Trophoblast cell (in vitro differentiated cells and primary cell): ENCODE results near the gene MTERF4.

Source experiments
- DNase-seq, 2 donors: peaks; one replicate each; pipeline ENCODE4 v3.0.0-alpha.2; 2016
- H2AFZ ChIP-seq: 2 replicates; pipeline ENCODE4 v1.6.1; 2013; ENCODE audit warnings: low read length, moderate library complexity, mild to moderate bottlenecking; ENCODE audit not compliant: insufficient read depth, poor library complexity
- H2AK5ac ChIP-seq: 2 replicates; pipeline ENCODE4 v1.6.1; 2013; ENCODE audit warnings: mild to moderate bottlenecking, low read length
- H2BK120ac ChIP-seq: 2 replicates; pipeline ENCODE4 v1.6.1; 2013; ENCODE audit warnings: low read length, mild to moderate bottlenecking, moderate library complexity; ENCODE audit not compliant: insufficient read depth, poor library complexity
- H2BK12ac ChIP-seq: 2 replicates; pipeline ENCODE4 v1.6.1; 2013; ENCODE audit warnings: mild to moderate bottlenecking, low read length, moderate library complexity
- H2BK5ac ChIP-seq: 2 replicates; pipeline ENCODE4 v1.6.1; 2013; ENCODE audit warnings: low read length, low read depth, moderate library complexity, mild to moderate bottlenecking; ENCODE audit not compliant: poor library complexity
- H3K14ac ChIP-seq: 2 replicates; pipeline ENCODE4 v1.6.1; 2013; ENCODE audit warnings: mild to moderate bottlenecking, low read length
- H3K18ac ChIP-seq: 2 replicates; pipeline ENCODE4 v1.6.1; 2013; ENCODE audit warnings: mild to moderate bottlenecking, low read length
- H3K23ac ChIP-seq: 2 replicates; pipeline ENCODE4 v1.6.1; 2013; ENCODE audit warnings: low read length
- H3K27ac ChIP-seq: 2 replicates; pipeline ENCODE4 v1.5.1; 2013; ENCODE audit warnings: low read depth, mild to moderate bottlenecking, inconsistent platforms, low read length, moderate library complexity
- H3K27me3 ChIP-seq: 2 replicates; pipeline ENCODE4 v1.6.1; 2013; ENCODE audit warnings: inconsistent platforms, mild to moderate bottlenecking, low read length, moderate library complexity; ENCODE audit not compliant: insufficient read depth
- H3K36me3 ChIP-seq, 2 experiments: 1 replicate in 1 of 2; 2 replicates in 1 of 2; pipeline ENCODE4 v1.6.1; 2013; ENCODE audit warnings: low read length in 2 of 2, mild to moderate bottlenecking in 2 of 2, moderate library complexity in 1 of 2; ENCODE audit not compliant: insufficient read depth in 2 of 2, control insufficient read depth in 1 of 2
- H3K4ac ChIP-seq: 2 replicates; pipeline ENCODE4 v1.6.1; 2013; ENCODE audit warnings: low read depth, mild to moderate bottlenecking, low read length, moderate library complexity
- H3K4me1 ChIP-seq, 2 experiments: 1 replicate in 1 of 2; 2 replicates in 1 of 2; pipeline ENCODE4 v1.6.1; 2013; ENCODE audit warnings: low read length in 2 of 2, mild to moderate bottlenecking in 2 of 2, moderate library complexity in 1 of 2; ENCODE audit not compliant: insufficient read depth in 2 of 2, control insufficient read depth in 1 of 2
- H3K4me2 ChIP-seq: 2 replicates; pipeline ENCODE4 v1.6.1; 2013; ENCODE audit warnings: inconsistent platforms, mild to moderate bottlenecking, low read length, moderate library complexity
- H3K4me3 ChIP-seq: 2 replicates; pipeline ENCODE4 v1.5.1; 2013; ENCODE audit warnings: mild to moderate bottlenecking, low read depth, low read length, inconsistent platforms
- H3K79me1 ChIP-seq: one replicate; pipeline ENCODE4 v1.6.1; 2013; ENCODE audit warnings: low read length
- H3K79me2 ChIP-seq: 2 replicates; pipeline ENCODE4 v1.6.1; 2013; ENCODE audit warnings: low read length, mild to moderate bottlenecking; ENCODE audit not compliant: control insufficient read depth, insufficient read depth, poor library complexity
- H3K9ac ChIP-seq: 2 replicates; pipeline ENCODE4 v1.6.1; 2013; ENCODE audit warnings: mild to moderate bottlenecking, low read length
- H3K9me3 ChIP-seq: 2 replicates; pipeline ENCODE4 v1.6.1; 2013; ENCODE audit warnings: low read depth, mild to moderate bottlenecking, control low read depth, inconsistent platforms, low read length; ENCODE audit not compliant: insufficient read depth
- H4K12ac ChIP-seq: 2 replicates; pipeline ENCODE4 v1.6.1; 2013; ENCODE audit warnings: low read depth, mild to moderate bottlenecking, low read length, moderate library complexity
- H4K8ac ChIP-seq: 2 replicates; pipeline ENCODE4 v1.6.1; 2013; ENCODE audit warnings: low read depth, mild to moderate bottlenecking, low read length, moderate library complexity
- H4K91ac ChIP-seq: one replicate; pipeline ENCODE4 v1.6.1; 2013; ENCODE audit warnings: low read depth, mild to moderate bottlenecking, low read length, moderate library complexity
- WGBS: extraction: QIAGEN DNeasy Blood & Tissue Kit; methylation state at CpG from one replicate; pipeline ENCODE4 v1.1.7; 2013; ENCODE audit warnings: missing lambda C conversion rate; ENCODE audit not compliant: insufficient read length, insufficient coverage; ENCODE audit errors: extremely low coverage; 5-methylcytosine and 5-hydroxymethylcytosine counted together

Gene MTERF4

GRCh38 chr2:241110607-241111439, 8.7 kb upstream of the MTERF4 start:
- H4K12ac ChIP-seq: no peak overlapping the region
- H3K27me3 ChIP-seq: no peaks in the 10 kb centered on the region
- no peak overlapping the region for H2BK12ac ChIP-seq
- H3K23ac ChIP-seq: no peak overlapping the region
- H2BK5ac ChIP-seq: no peak overlapping the region
- H3K36me3 ChIP-seq: peaks cover 22 to 25% of the 10 kb centered on the region in 2 experiments
- no peak overlapping the region for H3K18ac ChIP-seq
- no peak overlapping the region for H3K27ac ChIP-seq
- DNase-seq: no peak
- no peak overlapping the region for H2AFZ ChIP-seq
- no peaks in the 10 kb centered on the region for H3K79me2 ChIP-seq
- WGBS: no CpG with 5 or more reads among the region's 19 CpGs
- H4K91ac ChIP-seq: no peak overlapping the region
- no peak overlapping the region for H3K14ac ChIP-seq
- H3K4me3 ChIP-seq: no peak overlapping the region
- peaks cover 3% of the 10 kb centered on the region for H3K9me3 ChIP-seq
- no peaks in the 10 kb centered on the region for H3K79me1 ChIP-seq
- no peak overlapping the region for H3K4ac ChIP-seq
- H4K8ac ChIP-seq: no peak overlapping the region
- no peak overlapping the region for H2AK5ac ChIP-seq
- H3K4me2 ChIP-seq: no peak overlapping the region
- no peak overlapping the region for H2BK120ac ChIP-seq
- H3K4me1 ChIP-seq: no peaks in the 10 kb centered on the region
- H3K9ac ChIP-seq: no peak overlapping the region

- no peak overlapping the region for H3K4me3 ChIP-seq
- H3K18ac ChIP-seq: no peak overlapping the region
- no peaks in the 10 kb centered on the region for H3K27me3 ChIP-seq
- no peak overlapping the region for H2AFZ ChIP-seq
- no peak overlapping the region for H4K12ac ChIP-seq
- no peak overlapping the region for H3K14ac ChIP-seq
- H3K36me3 ChIP-seq: peaks cover 22 to 25% of the 10 kb centered on the region in 2 experiments
- H3K9ac ChIP-seq: no peak overlapping the region
- peaks cover 3% of the 10 kb centered on the region for H3K9me3 ChIP-seq
- no peak overlapping the region for H4K91ac ChIP-seq
- no CpG with 5 or more reads among the region's 9 CpGs for WGBS
- no peak overlapping the region for H3K23ac ChIP-seq
- H2BK5ac ChIP-seq: no peak overlapping the region
- no peaks in the 10 kb centered on the region for H3K79me2 ChIP-seq
- no peak for DNase-seq
- H2BK120ac ChIP-seq: no peak overlapping the region
- H3K27ac ChIP-seq: no peak overlapping the region
- H3K4me1 ChIP-seq: no peaks in the 10 kb centered on the region
- no peak overlapping the region for H2BK12ac ChIP-seq
- H3K79me1 ChIP-seq: no peaks in the 10 kb centered on the region
- no peak overlapping the region for H4K8ac ChIP-seq
- H2AK5ac ChIP-seq: no peak overlapping the region
- no peak overlapping the region for H3K4ac ChIP-seq
- H3K4me2 ChIP-seq: no peak overlapping the region
Observed at GRCh38 chr2:241110089-241110606, 8.1 kb upstream of the MTERF4 start.

- no peak overlapping the region for H3K4me2 ChIP-seq
- no peaks in the 10 kb centered on the region for H3K27me3 ChIP-seq
Observed at GRCh38 chr2:241109210-241110088, 7.4 kb upstream of the MTERF4 start.

DNA sequence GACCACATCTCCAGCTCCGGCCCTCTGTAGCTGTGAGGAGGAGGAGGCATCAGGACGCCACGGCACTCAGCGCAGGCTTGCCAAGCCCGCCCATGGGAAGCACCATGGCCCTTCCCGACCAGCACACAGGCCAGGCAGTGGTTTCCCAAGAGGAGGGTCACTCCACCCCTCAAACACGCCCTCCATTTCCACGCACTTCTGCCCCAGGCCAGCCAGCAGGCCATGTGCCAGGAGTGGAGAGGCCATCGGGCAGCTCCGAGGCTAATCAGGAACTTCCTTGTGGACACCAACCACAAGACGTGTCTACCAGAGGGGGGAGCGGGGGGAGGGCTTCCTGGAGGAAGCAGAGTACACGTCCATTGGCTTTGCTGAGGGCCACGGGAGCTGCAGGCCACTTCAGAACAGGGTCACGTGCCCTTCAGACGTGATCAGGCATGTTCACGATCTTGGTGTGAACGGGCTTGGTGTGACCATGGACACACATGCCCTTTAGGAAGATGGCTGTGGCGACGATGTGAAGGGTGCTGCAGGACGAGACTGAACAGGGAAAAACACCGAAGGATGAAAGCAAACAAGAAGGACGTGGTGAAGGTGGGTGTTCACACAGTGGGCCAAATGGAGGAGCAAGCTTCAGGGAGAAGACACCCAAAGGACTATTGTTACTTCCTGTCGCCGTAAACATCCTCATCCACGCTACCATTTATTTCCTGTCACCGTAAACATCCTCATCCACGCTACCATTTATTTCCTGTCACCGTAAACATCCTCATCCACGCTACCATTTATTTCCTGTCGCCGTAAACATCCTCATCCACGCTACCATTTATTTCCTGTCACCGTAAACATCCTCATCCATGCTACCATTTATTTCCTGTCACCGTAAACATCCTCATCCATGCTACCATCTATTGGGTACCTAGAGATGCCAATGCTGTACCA, 6.5 kb upstream of the MTERF4 start:
- Histone ChIP-seq H3K27me3 (no peaks in the 10 kb centered on the region), H4K8ac (no peak overlapping the region), H3K9ac (no peak overlapping the region), H3K9me3 (peaks cover 3% of the 10 kb centered on the region), H3K4me3 (peak overlapping the region; percentile 36), H4K91ac (no peak overlapping the region), H3K14ac (no peak overlapping the region), H3K4ac (no peak overlapping the region), H2AK5ac (no peak overlapping the region), H4K12ac (no peak overlapping the region), H2BK5ac (no peak overlapping the region), H3K4me2 (no peak overlapping the region), H3K4me1 (no peaks in the 10 kb centered on the region), H2BK12ac (no peak overlapping the region), H3K23ac (no peak overlapping the region), H3K36me3 (peaks cover 21% of the 10 kb centered on the region in 2 experiments), H3K27ac (no peak overlapping the region), H2AFZ (no peak overlapping the region), H3K79me1 (no peaks in the 10 kb centered on the region), H3K79me2 (no peaks in the 10 kb centered on the region), H2BK120ac (no peak overlapping the region), H3K18ac (no peak overlapping the region)
- WGBS: no CpG with 5 or more reads among the region's 35 CpGs
- DNase-seq: no peak

More at GRCh38 chr2:241109210-241110088, 7.4 kb upstream of the MTERF4 start:
- H3K27ac ChIP-seq: no peak overlapping the region
- H3K36me3 ChIP-seq: peaks cover 21 to 23% of the 10 kb centered on the region in 2 experiments
- H3K4me3 ChIP-seq: no peak overlapping the region
- H3K79me1 ChIP-seq: no peaks in the 10 kb centered on the region
- no peak for DNase-seq
- H2AK5ac ChIP-seq: no peak overlapping the region
- no peaks in the 10 kb centered on the region for H3K79me2 ChIP-seq
- H3K4me1 ChIP-seq: no peaks in the 10 kb centered on the region
- H4K8ac ChIP-seq: no peak overlapping the region
- H2AFZ ChIP-seq: no peak overlapping the region
- H3K9ac ChIP-seq: no peak overlapping the region
- H2BK5ac ChIP-seq: no peak overlapping the region
- no peak overlapping the region for H3K4ac ChIP-seq
- no peak overlapping the region for H3K14ac ChIP-seq
- no peak overlapping the region for H2BK120ac ChIP-seq
- H2BK12ac ChIP-seq: no peak overlapping the region
- no peak overlapping the region for H4K12ac ChIP-seq
- WGBS: no CpG with 5 or more reads among the region's 14 CpGs
- no peak overlapping the region for H3K23ac ChIP-seq
- peaks cover 3% of the 10 kb centered on the region for H3K9me3 ChIP-seq
- H4K91ac ChIP-seq: no peak overlapping the region
- no peak overlapping the region for H3K18ac ChIP-seq
